Small intestine (tissue), 7 donors: ENCODE results near the gene THAP8. TPM values are rescaled to one million over a fixed set of nuclear protein-coding genes. Genes with fewer than 3 reads are reported as not detected.
"Not testable (repeated sequence)": the region's sequence is repeated elsewhere in the genome, so short reads cannot be mapped to it uniquely, and the experiment has no call there.

Experiments used
- DNase-seq, 2 donors: peaks; one replicate each; pipeline versions ENCODE4 v3.0.0 to v3.0.0-alpha.2; 2013
- FAIRE-seq: peaks from 2 replicates; lab custom pipeline; 2012; peaks lifted over from hg19 to GRCh38; lab: Jason Lieb, UNC
- H3K27ac ChIP-seq, 3 donors: one replicate each; pipeline ENCODE4 v1.5.1; 2013; ENCODE audit warnings: low read length in 2 of 3, mild to moderate bottlenecking in 2 of 3, control low read depth in 1 of 3, inconsistent platforms in 1 of 3, low read depth in 1 of 3, moderate library complexity in 1 of 3
- H3K27me3 ChIP-seq, 3 donors: one replicate each; pipeline ENCODE4 v1.6.1; 2013; ENCODE audit warnings: low read length in 3 of 3, inconsistent platforms in 1 of 3; ENCODE audit not compliant: control insufficient read depth in 3 of 3, insufficient read depth in 3 of 3
- H3K36me3 ChIP-seq, 3 donors: one replicate each; pipeline ENCODE4 v1.6.1; 2013; ENCODE audit warnings: low read length in 3 of 3, inconsistent platforms in 1 of 3, low read depth in 1 of 3, mild to moderate bottlenecking in 1 of 3, moderate library complexity in 1 of 3; ENCODE audit not compliant: control insufficient read depth in 3 of 3, insufficient read depth in 2 of 3
- H3K4me1 ChIP-seq, 3 donors: one replicate each; pipeline ENCODE4 v1.6.1; 2013; ENCODE audit warnings: low read length in 2 of 3, inconsistent platforms in 1 of 3, low read depth in 1 of 3, mild to moderate bottlenecking in 1 of 3, moderate library complexity in 1 of 3; ENCODE audit not compliant: control insufficient read depth in 3 of 3, insufficient read depth in 2 of 3
- H3K4me3 ChIP-seq, 3 donors: one replicate each; pipeline ENCODE4 v1.5.1; 2013; ENCODE audit warnings: low read length in 3 of 3, control low read depth in 1 of 3, inconsistent platforms in 1 of 3, low read depth in 1 of 3, mild to moderate bottlenecking in 1 of 3, moderate library complexity in 1 of 3
- H3K9me3 ChIP-seq, 2 donors: one replicate each; pipeline ENCODE4 v1.6.1; 2013; ENCODE audit warnings: low read depth in 1 of 2, low read length in 1 of 2; ENCODE audit not compliant: control insufficient read depth in 2 of 2, insufficient read depth in 1 of 2
- WGBS, 3 donors: extraction: QIAGEN DNeasy Blood & Tissue Kit; methylation state at CpG; one replicate each; pipeline ENCODE4 v1.1.7; 2013; 5-methylcytosine and 5-hydroxymethylcytosine counted together
- polyA plus RNA-seq, 4 donors: library from polyadenylated mRNA; stranded (reverse) in 3 of 4; unstranded in 1 of 4; fragments of 200-250 nt in 3 of 4; fragments of 120-200 nt in 1 of 4; gene quantifications; one replicate each; pipeline versions ENCODE4 v1.2.1 to v1.2.3, GENCODE V29; 2013
- donor health status: healthy with polysubstance abuse.
- donor health status: control.
- donor health status: control.
- donor health status: Bipolar disorder and iron deficiency.
- donor health status: healthy.

The THAP8 gene
- polyA plus RNA-seq, 4 donors, result 5.3 to 8.9 (median 6.6) TPM

- Histone ChIP-seq H3K4me3 (no peak overlapping the region), H3K4me1 (no peaks in the 10 kb centered on the region), H3K27ac (no peak overlapping the region), H3K9me3 (no peaks in the 10 kb centered on the region), H3K36me3 (peaks cover 0 to 2% (median 0%) of the 10 kb centered on the region in 3 donors), H3K27me3 (no peaks in the 10 kb centered on the region)
- DNase-seq (no peak), FAIRE-seq (no peak)
These were observed 6.2 kb downstream of the THAP8 start for GRCh38 chr19:36047835-36048234.

DNA sequence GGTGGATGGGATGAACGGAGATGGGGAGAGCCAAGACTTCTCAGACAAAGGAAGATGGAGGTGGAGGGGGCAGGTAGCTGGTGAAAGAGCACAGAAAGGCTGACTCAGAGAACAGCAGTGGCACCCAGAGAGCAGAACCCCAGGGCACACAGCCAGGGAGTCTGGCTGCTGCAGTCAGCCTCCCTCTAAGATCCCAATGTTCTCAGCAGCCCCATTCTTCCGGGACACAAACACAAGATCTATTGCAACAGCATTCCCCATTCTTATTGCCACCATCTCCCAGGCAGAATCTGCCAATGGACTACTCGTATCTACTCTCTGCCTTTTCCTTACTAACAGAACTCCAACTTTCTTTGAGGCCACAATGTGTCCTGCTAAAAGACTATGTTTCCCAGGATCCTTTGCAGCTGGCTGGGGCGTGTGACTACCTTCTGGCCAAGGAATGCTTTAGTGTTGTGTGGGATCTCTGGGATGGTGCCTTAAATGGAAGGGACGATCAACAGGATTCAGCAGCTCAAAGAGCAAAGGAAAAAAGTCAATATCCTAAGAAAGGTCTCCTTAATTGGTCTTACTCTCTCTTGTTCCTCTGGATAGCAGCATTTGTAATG, 7.5 kb downstream of the THAP8 start:
- WGBS, 3 donors, result 87 to 92% (median 92%) methylated on average over 5 of the region's 5 CpGs

DNA sequence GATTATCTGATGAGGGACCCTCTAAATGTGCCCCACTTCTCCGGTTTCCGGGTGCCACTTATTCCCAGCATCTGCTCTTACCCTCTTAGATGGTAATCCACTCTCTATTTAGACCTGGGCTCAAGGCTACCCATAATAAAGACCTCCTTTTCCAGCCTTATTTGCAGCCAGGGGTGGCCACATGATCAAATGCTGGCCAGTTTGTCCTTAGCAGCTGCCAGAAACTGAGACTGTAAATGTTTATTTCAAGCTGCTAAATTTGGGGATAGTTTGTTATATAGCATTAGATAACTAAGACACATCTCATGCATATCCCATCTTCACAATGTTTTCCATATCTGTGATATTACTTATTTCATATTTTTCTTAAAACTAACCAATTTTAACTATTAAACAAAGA, 10.1 kb downstream of the THAP8 start:
- no peaks in the 10 kb centered on the region for H3K27me3 ChIP-seq
- H3K4me3 ChIP-seq, result no peak overlapping the region
- H3K9me3 ChIP-seq, result no peaks in the 10 kb centered on the region
- H3K27ac ChIP-seq, result no peak overlapping the region
- DNase-seq (no peak), FAIRE-seq (no peak)
- WGBS, 3 donors, result 88 to 91% (median 90%) methylated on average over 2 of the region's 2 CpGs
- H3K4me1 ChIP-seq, result no peaks in the 10 kb centered on the region
- peaks cover 0 to 16% (median 0%) of the 10 kb centered on the region in 3 donors for H3K36me3 ChIP-seq

More for the DNA sequence above, 7.5 kb downstream of the THAP8 start:
- H3K9me3 ChIP-seq, result no peaks in the 10 kb centered on the region
- H3K27me3 ChIP-seq, result no peaks in the 10 kb centered on the region
- peaks cover 0 to 4% (median 0%) of the 10 kb centered on the region in 3 donors for H3K36me3 ChIP-seq
- DNase-seq, result no peak
- H3K27ac ChIP-seq, result no peak overlapping the region
- no peak overlapping the region for H3K4me3 ChIP-seq
- H3K4me1 ChIP-seq, result no peaks in the 10 kb centered on the region
- FAIRE-seq, result no peak

DNA sequence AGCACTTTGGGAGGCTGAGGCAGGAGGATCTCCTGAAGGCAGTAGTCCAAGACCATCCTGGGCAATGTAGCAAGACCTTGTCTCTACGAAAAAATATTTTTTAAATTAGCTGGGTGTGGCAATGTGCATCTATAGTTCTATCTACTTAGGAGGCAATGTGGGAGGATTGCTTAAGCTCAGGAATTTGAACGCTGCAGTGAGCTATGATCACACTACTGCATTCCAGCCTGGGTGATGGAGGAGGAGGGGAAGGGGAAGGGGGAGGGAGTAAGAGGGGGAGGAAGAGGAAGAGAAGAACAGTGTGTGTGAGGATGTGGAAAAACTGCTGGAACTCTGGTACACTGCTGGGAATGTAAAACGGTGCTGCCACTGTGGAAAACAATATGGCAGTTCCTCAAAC, 12.3 kb downstream of the THAP8 start:
- H3K27me3 ChIP-seq, result no peaks in the 10 kb centered on the region
- H3K9me3 ChIP-seq, result no peaks in the 10 kb centered on the region
- no peak overlapping the region for H3K4me3 ChIP-seq
- DNase-seq (peak in 1 of 2 donors; percentile 32), FAIRE-seq (no peak)
- H3K4me1 ChIP-seq, result no peaks in the 10 kb centered on the region
- WGBS, 3 donors, result 45 to 62% (median 52%) methylated on average over 3 of the region's 3 CpGs
- H3K36me3 ChIP-seq, result peaks cover 0 to 27% (median 0%) of the 10 kb centered on the region in 3 donors
- peak overlapping the region in 1 of 3 donors; percentile 34 for H3K27ac ChIP-seq

DNA sequence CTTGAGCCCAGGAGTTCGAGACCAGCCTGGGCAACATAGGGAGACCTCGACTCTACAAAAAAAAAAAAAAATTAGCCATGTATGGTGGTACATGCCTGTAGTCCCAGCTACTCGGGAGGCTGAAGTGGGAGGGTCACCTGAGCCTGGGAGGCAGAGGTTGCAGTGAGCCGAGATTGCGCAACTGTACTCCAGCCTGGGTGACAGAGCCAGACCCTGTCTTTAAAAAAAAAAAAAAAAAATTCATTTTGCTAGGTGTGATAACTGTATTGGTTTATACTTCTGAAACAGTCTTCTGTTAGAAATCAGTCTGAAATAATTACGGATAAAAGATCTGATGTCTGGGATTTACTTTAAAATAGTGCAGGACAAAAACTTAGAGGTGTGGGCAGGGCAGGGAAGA, 13.0 kb downstream of the THAP8 start:
- not testable (repeated sequence) for H3K4me3 ChIP-seq, H3K27me3 ChIP-seq, H3K27ac ChIP-seq, FAIRE-seq, DNase-seq, H3K4me1 ChIP-seq, H3K9me3 ChIP-seq
- 91 to 95% (median 92%) methylated on average over 6 of the region's 6 CpGs for WGBS, 3 donors
- peaks cover 0 to 27% (median 0%) of the 10 kb centered on the region in 3 donors for H3K36me3 ChIP-seq

- H3K4me3 ChIP-seq, result no peak overlapping the region
- H3K27me3 ChIP-seq, result no peaks in the 10 kb centered on the region
- no peak overlapping the region for H3K27ac ChIP-seq
- H3K4me1 ChIP-seq, result no peaks in the 10 kb centered on the region
- DNase-seq (no peak), FAIRE-seq (no peak)
- no peaks in the 10 kb centered on the region for H3K9me3 ChIP-seq
- H3K36me3 ChIP-seq, result peaks cover 0 to 30% (median 0%) of the 10 kb centered on the region in 3 donors
- WGBS, 3 donors, result 92% methylated on average over 6 of the region's 6 CpGs
These were observed 13.6 kb downstream of the THAP8 start for GRCh38 chr19:36040495-36040894.

- peaks cover 0 to 5% (median 2%) of the 10 kb centered on the region in 3 donors for H3K4me1 ChIP-seq
- peaks cover 0 to 23% (median 0%) of the 10 kb centered on the region in 3 donors for H3K36me3 ChIP-seq
- H3K27ac ChIP-seq, result no peak within 1 kb of the TSS
- no peaks in the 10 kb centered on the region for H3K27me3 ChIP-seq
- 9 to 42% (median 30%) methylated on average over 32 to 51 of the region's 51 CpGs for WGBS, 3 donors
- peak in 1 of 2 donors; percentile 52 for DNase-seq
- FAIRE-seq, result no peak
- H3K4me3 ChIP-seq, result peak within 1 kb of the TSS in 2 of 3 donors; percentile 9 to 60
- no peaks in the 10 kb centered on the region for H3K9me3 ChIP-seq
These were observed 21.6 kb downstream of the THAP8 start, which contains the start of gene CLIP3 for GRCh38 chr19:36032251-36033104. Gene CLIP3, minus strand, starts transcription at chr19:36032873. Its CDS starts 516 bp downstream, at chr19:36032357.

DNA sequence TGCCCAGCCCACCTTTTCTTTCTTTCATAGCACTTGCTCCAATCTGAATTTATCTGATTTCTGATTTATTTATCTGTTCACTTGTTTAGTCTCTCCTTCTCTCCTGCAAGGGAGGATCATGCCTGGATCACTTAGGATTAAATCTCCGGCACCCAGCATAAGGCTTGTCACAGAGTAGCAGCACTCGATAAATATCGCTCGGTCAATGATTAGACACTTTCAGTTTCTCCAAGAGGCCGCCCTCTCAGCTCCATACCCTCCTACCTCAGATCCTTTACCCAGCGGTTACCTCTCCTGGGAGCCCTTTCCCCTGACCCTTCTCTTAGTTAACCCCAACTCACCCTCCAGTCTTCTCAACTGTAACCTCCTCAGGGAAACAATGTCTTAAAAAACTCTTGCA, 22.8 kb downstream of the THAP8 start:
- Histone ChIP-seq H3K36me3 (peaks cover 0 to 32% (median 0%) of the 10 kb centered on the region in 3 donors), H3K4me1 (peaks cover 0 to 5% (median 2%) of the 10 kb centered on the region in 3 donors), H3K27ac (no peak overlapping the region), H3K27me3 (no peaks in the 10 kb centered on the region), H3K4me3 (no peak overlapping the region), H3K9me3 (no peaks in the 10 kb centered on the region)
- DNase-seq (no peak), FAIRE-seq (no peak)
- WGBS, 3 donors, result 47 to 63% (median 60%) methylated on average over 6 of the region's 6 CpGs
